H1 (cell line): ENCODE data around the gene ZKSCAN1. TPM values are rescaled to one million over a fixed set of nuclear protein-coding genes. Genes with fewer than 3 reads are reported as not detected.
A peak's percentile ranks its signal among the peaks of the same experiment; 100 is the strongest.

Source experiments
- CTCF ChIA-PET: fragments of 300-600 bp; sonication (Branson Sonifier 250); formaldehyde crosslinking; loops from one replicate; lab custom pipeline; 2021; ENCODE audit not compliant: partially characterized antibody; lab: Charles Lee
- POLR2A ChIA-PET: fragments of 300-600 bp; sonication (Branson Sonifier 250); formaldehyde crosslinking; loops from one replicate; lab custom pipeline; 2021; ENCODE audit warnings: inconsistent platforms; ENCODE audit not compliant: partially characterized antibody; lab: Charles Lee
- DNase-seq, 2 experiments: peaks; one replicate each; pipeline versions ENCODE4 v3.0.0 to v3.0.0-alpha.2; 2010 to 2022; ENCODE audit warnings: low spot score in 2 of 2, low read depth in 1 of 2, mixed read lengths in 1 of 2
- FAIRE-seq: peaks from 2 replicates; lab custom pipeline; 2011; peaks lifted over from hg19 to GRCh38; lab: Jason Lieb, UNC
- H2AFZ ChIP-seq: 2 replicates; pipeline ENCODE4 v1.8.1; 2012; ENCODE audit warnings: low read length, inconsistent platforms
- H2AK5ac ChIP-seq: 2 replicates; pipeline ENCODE4 v1.6.1; 2013; ENCODE audit warnings: low read depth, low read length
- H2BK120ac ChIP-seq: replicated peaks from 2 replicates; pipeline ENCODE3; 2013; ENCODE audit warnings: low read depth, low read length, inconsistent platforms
- H2BK12ac ChIP-seq: 2 replicates; pipeline ENCODE4 v1.6.1; 2013; ENCODE audit warnings: low read depth, low read length
- H2BK15ac ChIP-seq: 2 replicates; pipeline ENCODE4 v1.6.1; 2013; ENCODE audit warnings: low read length
- H2BK20ac ChIP-seq: 2 replicates; pipeline ENCODE4 v1.6.1; 2013; ENCODE audit warnings: low read length
- H2BK5ac ChIP-seq: 2 replicates; pipeline ENCODE4 v1.6.1; 2013; ENCODE audit warnings: low read depth, low read length
- H3K14ac ChIP-seq: 2 replicates; pipeline ENCODE4 v1.6.1; 2013; ENCODE audit warnings: inconsistent platforms; ENCODE audit not compliant: insufficient read length
- H3K18ac ChIP-seq: 2 replicates; pipeline ENCODE4 v1.6.1; 2013; ENCODE audit warnings: low read length; ENCODE audit errors: extremely low read depth
- H3K23ac ChIP-seq: 2 replicates; pipeline ENCODE4 v1.6.1; 2013; ENCODE audit warnings: inconsistent platforms; ENCODE audit not compliant: insufficient read length
- H3K23me2 ChIP-seq: 2 replicates; pipeline ENCODE4 v1.6.1; 2013; ENCODE audit warnings: low read depth, low read length
- H3K27ac ChIP-seq: 2 replicates; pipeline ENCODE4 v1.6.1; 2011; ENCODE audit warnings: low read depth, low read length, inconsistent platforms
- H3K27me3 ChIP-seq, 4 experiments: replicated peaks in 1 of 4; 1 replicate in 1 of 4; 2 replicates in 3 of 4; pipeline versions ENCODE4 v1.6.1 to v1.8.1; 2011 to 2013; ENCODE audit warnings: low read length in 3 of 4, mild to moderate bottlenecking in 3 of 4, inconsistent platforms in 2 of 4, mixed read lengths in 2 of 4, moderate library complexity in 1 of 4; ENCODE audit not compliant: control insufficient read depth in 3 of 4, insufficient read depth in 3 of 4; ENCODE audit errors: extremely low read depth in 1 of 4
- H3K36me3 ChIP-seq, 4 experiments: 2 replicates each; pipeline versions ENCODE4 v1.6.1 to v1.8.1; 2011 to 2013; ENCODE audit warnings: mild to moderate bottlenecking in 4 of 4, low read length in 3 of 4, moderate library complexity in 2 of 4, control low read depth in 1 of 4, inconsistent platforms in 1 of 4; ENCODE audit not compliant: insufficient read depth in 4 of 4, control insufficient read depth in 2 of 4
- H3K4ac ChIP-seq: replicated peaks from 2 replicates; pipeline ENCODE3; 2013; ENCODE audit warnings: low read length, low read depth, mixed read lengths, inconsistent platforms; ENCODE audit not compliant: insufficient read length
- H3K4me1 ChIP-seq, 4 experiments: replicated peaks in 1 of 4; 1 replicate in 1 of 4; 2 replicates in 3 of 4; pipeline versions ENCODE4 v1.6.1 to v1.8.1; 2011 to 2013; ENCODE audit warnings: low read length in 3 of 4, inconsistent platforms in 2 of 4, mixed read lengths in 1 of 4; ENCODE audit not compliant: insufficient read depth in 4 of 4, control insufficient read depth in 3 of 4
- H3K4me2 ChIP-seq, 2 experiments: 2 replicates each; pipeline versions ENCODE4 v1.6.1 to v1.8.1; 2011 to 2013; ENCODE audit warnings: low read depth in 2 of 2, low read length in 2 of 2, control low read depth in 1 of 2, inconsistent platforms in 1 of 2, mild to moderate bottlenecking in 1 of 2; ENCODE audit not compliant: insufficient read depth in 1 of 2
- H3K4me3 ChIP-seq, 4 experiments: fragments of 200-600, 300-600 bp in 1 of 4; sonication (generic), shearing (Covaris generic), sonication (Bioruptor Twin) in 1 of 4; 2 replicates each; pipeline versions ENCODE4 v1.5.1 to v1.8.1; 2011 to 2016; ENCODE audit warnings: low read length in 4 of 4, low read depth in 3 of 4, control low read depth in 2 of 4, inconsistent platforms in 2 of 4, mild to moderate bottlenecking in 2 of 4, mixed read lengths in 1 of 4, moderate library complexity in 1 of 4; ENCODE audit not compliant: insufficient read depth in 2 of 4; ENCODE audit errors: extremely low read depth in 1 of 4
- H3K56ac ChIP-seq: replicated peaks from 2 replicates; pipeline ENCODE3; 2013; ENCODE audit warnings: low read depth, mild to moderate bottlenecking, mixed read lengths, low read length, inconsistent platforms; ENCODE audit not compliant: insufficient read length
- H3K79me1 ChIP-seq: 2 replicates; pipeline ENCODE4 v1.6.1; 2013; ENCODE audit warnings: low read depth, low read length, control low read depth
- H3K79me2 ChIP-seq, 2 experiments: 2 replicates each; pipeline versions ENCODE4 v1.6.1 to v1.8.1; 2012 to 2013; ENCODE audit warnings: low read length in 2 of 2, mild to moderate bottlenecking in 2 of 2, inconsistent platforms in 1 of 2; ENCODE audit not compliant: insufficient read depth in 2 of 2, control insufficient read depth in 1 of 2
- H3K9ac ChIP-seq, 4 experiments: replicated peaks in 1 of 4; 1 replicate in 1 of 4; 2 replicates in 3 of 4; pipeline versions ENCODE4 v1.6.1 to v1.8.1; 2011 to 2013; ENCODE audit warnings: low read depth in 3 of 4, low read length in 3 of 4, control low read depth in 2 of 4, mild to moderate bottlenecking in 2 of 4, moderate library complexity in 2 of 4, inconsistent platforms in 1 of 4; ENCODE audit errors: extremely low read depth in 1 of 4
- H3K9me3 ChIP-seq, 2 experiments: 2 replicates each; pipeline versions ENCODE4 v1.6.1 to v1.8.1; 2012 to 2013; ENCODE audit warnings: mild to moderate bottlenecking in 2 of 2, moderate library complexity in 2 of 2, control low read depth in 1 of 2, inconsistent platforms in 1 of 2, low read depth in 1 of 2, low read length in 1 of 2, mixed read lengths in 1 of 2; ENCODE audit not compliant: insufficient read depth in 2 of 2
- H4K20me1 ChIP-seq, 2 experiments: replicated peaks in 1 of 2; 2 replicates each; pipeline versions ENCODE3 to v1.8.1; 2011 to 2013; ENCODE audit warnings: inconsistent platforms in 2 of 2, low read length in 2 of 2, mild to moderate bottlenecking in 1 of 2; ENCODE audit not compliant: insufficient read depth in 2 of 2, control insufficient read depth in 1 of 2
- H4K5ac ChIP-seq: 2 replicates; pipeline ENCODE4 v1.6.1; 2013; ENCODE audit warnings: low read length, low read depth, mixed read lengths, inconsistent platforms; ENCODE audit not compliant: insufficient read length
- H4K8ac ChIP-seq: 2 replicates; pipeline ENCODE4 v1.8.0; 2013; ENCODE audit warnings: mild to moderate bottlenecking, moderate library complexity, low read length, inconsistent platforms; ENCODE audit not compliant: insufficient read depth; ENCODE audit errors: extremely low read depth
- H4K91ac ChIP-seq: replicated peaks from 2 replicates; pipeline ENCODE3; 2013; ENCODE audit warnings: low read length, mixed read lengths, inconsistent platforms; ENCODE audit not compliant: insufficient read length
- BACH1 ChIP-seq: IDR thresholded peaks from 2 replicates; pipeline ENCODE4 v1.6.1; 2012; ENCODE audit warnings: low read length, improper control_type of control experiment
- BCL11A ChIP-seq, 2 experiments: IDR thresholded peaks; one replicate each; pipeline ENCODE4 v1.6.1; 2011; ENCODE audit warnings: low read depth in 2 of 2, low read length in 2 of 2, mild to moderate bottlenecking in 2 of 2
- CBX5 ChIP-seq: fragments of 300-800, 300-1000 bp; sonication (generic); IDR thresholded peaks from 2 replicates; pipeline ENCODE4 v1.7.1; 2016; ENCODE audit warnings: antibody characterized with exemption, low read length, low read depth
- RNF2 ChIP-seq: fragments of 200-900, 300-1000 bp; sonication (generic); IDR thresholded peaks from 2 replicates; pipeline ENCODE4 v1.7.1; 2016; ENCODE audit warnings: borderline replicate concordance, low read depth, mild to moderate bottlenecking, antibody characterized with exemption, low read length; ENCODE audit not compliant: poor library complexity, severe bottlenecking; ENCODE audit errors: missing control alignments
- SP1 ChIP-seq: IDR thresholded peaks from 2 replicates; pipeline ENCODE4 v1.6.1; 2011; ENCODE audit warnings: low read depth, low read length
- WGBS, 2 experiments: shearing (Covaris generic) in 1 of 2; methylation state at CpG; one replicate each; pipeline versions ENCODE4 v1.1.6 to v1.1.7; 2013 to 2015; ENCODE audit warnings: low lambda C conversion rate in 2 of 2, mixed read lengths in 2 of 2, inconsistent platforms in 1 of 2, low coverage in 1 of 2, missing lambda C conversion rate in 1 of 2; ENCODE audit not compliant: insufficient replicate concordance in 2 of 2, insufficient coverage in 1 of 2, insufficient read length in 1 of 2; ENCODE audit errors: extremely low coverage in 1 of 2, missing lambda C conversion rate in 1 of 2; 5-methylcytosine and 5-hydroxymethylcytosine counted together
- polyA plus RNA-seq, 7 experiments: library from polyadenylated mRNA; depleted of rRNA in 3 of 7; stranded (reverse) in 5 of 7; unstranded in 2 of 7; fragments of >200 nt in 5 of 7; fragments of 200-250 nt in 2 of 7; gene quantifications; 1 replicate in 5 of 7; 2 replicates in 1 of 7; 4 replicates in 1 of 7; pipeline versions ENCODE4 v1.2.1 to v1.2.3, GENCODE V29; 2011 to 2013; ENCODE audit warnings: missing spikeins in 2 of 7, mixed read lengths in 2 of 7
- total RNA-seq: library from RNA; stranded (reverse); fragmentation: NEBNext Ultra II Directional; extraction: Animal tissue kit (Norgen Biotek cat#: 25700); gene quantifications from 2 replicates; pipeline ENCODE4 v1.2.1, GENCODE V29; 2021
- TF ChIP-seq, protein P1 (sequence below): IDR thresholded peaks from 2 replicates; pipeline ENCODE4 v1.6.1; 2011; ENCODE audit warnings: low read length, improper control_type of control experiment

Gene ZKSCAN1
- total and polyA plus RNA-seq, 2 of the 8 experiments (the other 6 are each of a cell fraction or from before 2014, with no cell fraction given): 8.2 to 40.6 TPM

DNA sequence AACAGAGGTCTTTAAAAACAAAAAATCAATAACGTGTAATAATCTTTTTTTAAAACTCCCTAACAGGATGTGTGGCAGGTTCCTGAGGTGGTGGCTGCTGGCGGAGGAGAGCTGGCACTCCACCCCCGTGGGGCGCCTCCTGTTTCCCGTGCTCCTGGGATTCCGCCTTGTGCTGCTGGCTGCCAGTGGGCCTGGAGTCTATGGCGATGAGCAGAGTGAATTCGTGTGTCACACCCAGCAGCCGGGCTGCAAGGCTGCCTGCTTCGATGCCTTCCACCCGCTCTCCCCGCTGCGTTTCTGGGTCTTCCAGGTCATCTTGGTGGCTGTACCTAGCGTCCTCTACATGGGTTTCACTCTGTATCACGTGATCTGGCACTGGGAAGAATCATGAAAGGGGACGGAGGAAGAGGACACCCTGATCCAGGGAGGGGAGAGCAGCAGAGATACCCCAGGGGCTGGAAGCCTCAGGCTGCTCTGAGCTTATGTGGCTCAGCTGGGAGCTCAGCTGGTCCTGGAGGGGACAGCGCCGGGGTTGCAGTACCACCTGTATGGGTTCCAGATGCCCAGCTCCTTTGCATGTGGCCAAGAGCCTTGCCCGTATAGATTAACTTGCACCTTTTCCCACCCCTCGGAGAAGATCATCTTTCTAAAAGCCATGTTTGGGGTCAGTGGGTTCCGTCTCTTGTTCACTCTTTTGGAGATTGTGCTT, 22.9 kb upstream of the ZKSCAN1 start:
- H3K4me1 ChIP-seq: peaks cover 0 to 4% (median 2%) of the 10 kb centered on the region in 4 experiments; a peak in 3 of 7 replicates
- H4K5ac ChIP-seq: no peak overlapping the region
- H4K91ac ChIP-seq: no peak overlapping the region
- ChIA-PET POLR2A (interaction anchor here (0.8 to 2.5 kb wide), 7 partner anchors 12 to 87 kb away, joined by 3 to 7 read pairs (median 4); no protein-coding TSS in a partner anchor), CTCF (interaction anchor here (0.6 to 12.1 kb wide), 16 partner anchors 11 to 478 kb away, joined by 3 to 241 read pairs (median 4); partner anchors contain the start of genes AZGP1, GJC3, TRIM4 and ZKSCAN1)
- H2AK5ac ChIP-seq: no peak overlapping the region
- H3K23ac ChIP-seq: no peak overlapping the region
- H3K4me2 ChIP-seq: no peak overlapping the region
- H3K27ac ChIP-seq: no peak overlapping the region
- H3K56ac ChIP-seq: no peak overlapping the region
- H4K8ac ChIP-seq: no peak overlapping the region
- TF ChIP-seq SP1: no peak
- no peak for TF ChIP-seq RNF2
- TF ChIP-seq, protein P1, sequence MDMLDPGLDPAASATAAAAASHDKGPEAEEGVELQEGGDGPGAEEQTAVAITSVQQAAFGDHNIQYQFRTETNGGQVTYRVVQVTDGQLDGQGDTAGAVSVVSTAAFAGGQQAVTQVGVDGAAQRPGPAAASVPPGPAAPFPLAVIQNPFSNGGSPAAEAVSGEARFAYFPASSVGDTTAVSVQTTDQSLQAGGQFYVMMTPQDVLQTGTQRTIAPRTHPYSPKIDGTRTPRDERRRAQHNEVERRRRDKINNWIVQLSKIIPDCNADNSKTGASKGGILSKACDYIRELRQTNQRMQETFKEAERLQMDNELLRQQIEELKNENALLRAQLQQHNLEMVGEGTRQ: no peak
- no peak for TF ChIP-seq CBX5
- TF ChIP-seq BACH1: no peak
- TF ChIP-seq BCL11A (IDR thresholded peaks at IDR 0.05; ENCODE audit: low read depth in 2 of 2, low read length in 2 of 2): no peak
- H2BK12ac ChIP-seq: 0 out of 2 replicates have a peak overlapping the region, but pooled peaks have one; percentile 9
- no peaks in the 10 kb centered on the region for H3K79me2 ChIP-seq
- H2BK15ac ChIP-seq: no peak overlapping the region
- no peak overlapping the region for H3K14ac ChIP-seq
- H3K4ac ChIP-seq: no peak overlapping the region
- no peak overlapping the region for H2BK120ac ChIP-seq
- H3K23me2 ChIP-seq: no peaks in the 10 kb centered on the region; the same call in 1 of the 2 replicates
- no peak overlapping the region for H2BK20ac ChIP-seq
- no peak overlapping the region for H2BK5ac ChIP-seq
- H4K20me1 ChIP-seq: no peaks in the 10 kb centered on the region
- WGBS, 2 experiments: 86% methylated on average over 21 of the region's 21 CpGs; no CpG with 5 or more reads in 1 of the 2 experiments
- no peaks in the 10 kb centered on the region; a peak in 2 of 7 replicates for H3K27me3 ChIP-seq
- FAIRE-seq (no peak), DNase-seq (no peak)
- no peak overlapping the region; the same call in 1 of the 2 replicates for H2AFZ ChIP-seq
- no peak overlapping the region for H3K4me3 ChIP-seq
- H3K79me1 ChIP-seq: no peaks in the 10 kb centered on the region
- H3K36me3 ChIP-seq: no peaks in the 10 kb centered on the region
- H3K9me3 ChIP-seq: no peaks in the 10 kb centered on the region
- H3K18ac ChIP-seq: no peak overlapping the region
- no peak overlapping the region for H3K9ac ChIP-seq
